Kidney epithelial cell (primary cell): ENCODE measurements around the gene MT1B. TPM values are rescaled to one million over a fixed set of nuclear protein-coding genes. Genes with fewer than 3 reads are reported as not detected.
A peak's percentile ranks its signal among the peaks of the same experiment; 100 is the strongest.

Experiments
- DNase-seq: peaks from one replicate; pipeline ENCODE4 v3.0.0-alpha.2; 2010; ENCODE audit warnings: low read depth
- H3K27me3 ChIP-seq: 2 replicates; pipeline ENCODE4 v1.6.0; 2011; ENCODE audit warnings: low read length; ENCODE audit not compliant: control insufficient read depth, insufficient read depth
- H3K36me3 ChIP-seq: 2 replicates; pipeline ENCODE4 v1.5.1; 2011; ENCODE audit warnings: low read length; ENCODE audit not compliant: control insufficient read depth, insufficient read depth
- H3K4me3 ChIP-seq: 2 replicates; pipeline ENCODE4 v1.5.1; 2011; ENCODE audit warnings: low read depth, mild to moderate bottlenecking, control low read depth, low read length
- total RNA-seq: library from RNA; depleted of rRNA; stranded (reverse); fragments of >200 nt; gene quantifications from 2 replicates; pipeline ENCODE4 v1.2.3, GENCODE V29; 2015
- TF ChIP-seq, protein P1 (sequence below): IDR thresholded peaks from 2 replicates; pipeline ENCODE4 v1.5.1; 2011; ENCODE audit warnings: mild to moderate bottlenecking, moderate library complexity, low read length, control low read depth, inconsistent platforms; ENCODE audit not compliant: insufficient read depth, poor library complexity, severe bottlenecking

Gene MT1B
- total RNA-seq, 1 donor from 2014 or later: not detected

DNA sequence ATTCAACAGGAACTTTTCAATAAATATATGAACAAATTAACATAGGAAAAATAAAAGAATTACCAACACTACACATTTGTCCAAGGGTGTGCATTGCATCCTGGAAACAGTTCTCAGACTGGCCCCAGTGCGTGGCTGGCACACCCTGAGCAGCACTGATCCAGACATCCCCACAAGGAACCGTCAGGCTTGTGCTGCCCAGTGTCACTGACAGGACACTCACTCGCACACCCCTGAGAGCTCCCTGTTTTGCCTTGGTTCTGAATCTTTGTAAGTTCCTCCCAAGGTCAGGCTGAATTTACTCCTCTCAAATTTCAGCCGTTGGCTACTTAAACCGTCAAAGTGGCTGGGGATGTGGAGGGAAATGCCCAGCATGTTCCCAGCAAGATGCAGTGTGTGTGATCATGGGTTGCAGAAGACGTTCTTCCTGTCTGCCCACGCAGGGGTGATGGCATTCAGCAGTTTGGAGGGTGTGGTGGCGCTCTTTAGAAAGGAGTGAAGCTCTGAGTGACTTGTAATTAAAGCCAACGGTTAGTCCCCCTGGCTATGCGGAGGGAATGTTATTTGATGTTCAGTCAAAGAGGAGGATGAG is 41.6 kb upstream of the MT1B start:
- DNase-seq: no peak
- TF ChIP-seq, protein P1, sequence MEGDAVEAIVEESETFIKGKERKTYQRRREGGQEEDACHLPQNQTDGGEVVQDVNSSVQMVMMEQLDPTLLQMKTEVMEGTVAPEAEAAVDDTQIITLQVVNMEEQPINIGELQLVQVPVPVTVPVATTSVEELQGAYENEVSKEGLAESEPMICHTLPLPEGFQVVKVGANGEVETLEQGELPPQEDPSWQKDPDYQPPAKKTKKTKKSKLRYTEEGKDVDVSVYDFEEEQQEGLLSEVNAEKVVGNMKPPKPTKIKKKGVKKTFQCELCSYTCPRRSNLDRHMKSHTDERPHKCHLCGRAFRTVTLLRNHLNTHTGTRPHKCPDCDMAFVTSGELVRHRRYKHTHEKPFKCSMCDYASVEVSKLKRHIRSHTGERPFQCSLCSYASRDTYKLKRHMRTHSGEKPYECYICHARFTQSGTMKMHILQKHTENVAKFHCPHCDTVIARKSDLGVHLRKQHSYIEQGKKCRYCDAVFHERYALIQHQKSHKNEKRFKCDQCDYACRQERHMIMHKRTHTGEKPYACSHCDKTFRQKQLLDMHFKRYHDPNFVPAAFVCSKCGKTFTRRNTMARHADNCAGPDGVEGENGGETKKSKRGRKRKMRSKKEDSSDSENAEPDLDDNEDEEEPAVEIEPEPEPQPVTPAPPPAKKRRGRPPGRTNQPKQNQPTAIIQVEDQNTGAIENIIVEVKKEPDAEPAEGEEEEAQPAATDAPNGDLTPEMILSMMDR: no peak
- Histone ChIP-seq H3K27me3 (no peaks in the 10 kb centered on the region), H3K36me3 (no peaks in the 10 kb centered on the region), H3K4me3 (peak overlapping the region; percentile 87)

DNA sequence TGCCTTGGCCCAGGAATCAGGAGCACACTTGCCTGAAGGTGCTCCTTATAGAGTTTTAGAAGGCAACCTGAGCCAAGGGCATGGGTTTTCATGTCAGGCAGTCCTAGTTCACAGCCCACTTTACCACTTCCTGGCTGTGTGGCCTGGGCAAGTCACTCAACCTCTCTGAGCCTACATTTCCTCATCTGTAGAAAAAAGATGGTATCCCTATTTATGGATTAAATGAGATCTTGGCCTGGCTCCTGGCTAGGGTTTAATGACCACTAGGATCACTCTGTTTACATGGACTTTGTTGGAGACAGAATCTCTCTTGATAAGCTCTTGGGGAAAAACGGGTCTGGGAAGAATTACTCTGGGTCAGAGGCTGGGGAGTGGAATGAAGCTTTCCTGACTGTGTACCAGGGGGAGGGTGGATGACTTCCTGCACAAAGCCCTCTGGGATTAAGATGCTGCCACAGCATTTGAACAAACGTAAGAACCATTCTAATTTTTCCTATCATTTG is 41.0 kb upstream of the MT1B start:
- DNase-seq: no peak
- TF ChIP-seq, protein P1: no peak
- Histone ChIP-seq H3K36me3 (no peaks in the 10 kb centered on the region), H3K27me3 (no peaks in the 10 kb centered on the region), H3K4me3 (no peak overlapping the region)

DNA sequence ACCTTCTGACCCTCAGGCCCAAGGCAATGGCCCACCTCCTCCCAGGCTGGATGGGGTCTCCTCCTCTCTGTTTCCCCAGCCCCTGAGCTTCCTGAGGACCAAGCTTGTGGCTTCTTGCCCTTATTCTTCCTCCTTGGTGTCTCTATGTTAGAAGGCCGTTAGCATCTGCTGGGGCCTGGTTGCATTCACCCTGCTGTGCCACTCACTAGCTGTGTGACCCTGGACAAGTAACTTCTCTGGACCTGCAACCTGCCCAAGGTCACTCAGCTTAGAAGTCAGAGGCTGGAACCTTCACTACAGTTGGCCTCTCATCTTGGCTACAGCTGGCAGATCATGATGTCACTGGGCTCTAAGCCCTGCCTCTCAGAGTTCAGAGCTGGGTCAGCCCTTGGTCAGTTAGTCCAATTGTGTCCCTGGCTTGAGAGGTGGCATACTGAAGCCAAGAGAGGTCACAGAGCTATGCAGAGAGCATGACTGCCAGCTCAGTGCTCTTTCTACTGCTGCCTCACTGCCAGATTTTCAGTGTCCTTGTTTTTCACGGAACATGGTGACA is 40.3 kb upstream of the MT1B start:
- no peak for DNase-seq
- Histone ChIP-seq H3K36me3 (no peaks in the 10 kb centered on the region), H3K4me3 (no peak overlapping the region), H3K27me3 (no peaks in the 10 kb centered on the region)
- TF ChIP-seq, protein P1: no peak

DNA sequence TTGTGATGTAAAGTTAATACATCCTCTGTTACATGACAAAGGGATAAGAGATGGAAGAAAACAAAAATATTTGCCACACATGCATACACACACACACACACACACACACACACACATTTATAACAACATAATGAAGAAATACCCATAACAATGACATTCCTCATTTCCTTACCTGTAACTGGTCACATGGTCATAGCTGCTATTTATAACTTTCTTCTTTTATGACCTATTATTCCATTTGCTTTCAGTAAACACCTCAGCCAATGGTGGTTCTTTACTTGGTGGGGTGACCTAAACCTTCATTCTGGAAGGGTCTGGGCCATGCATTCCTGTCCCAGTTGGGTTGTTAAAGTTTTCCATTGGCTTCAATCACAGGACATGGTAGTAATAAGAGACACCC is 38.0 kb upstream of the MT1B start:
- H3K36me3 ChIP-seq: no peaks in the 10 kb centered on the region
- TF ChIP-seq, protein P1: no peak
- no peak for DNase-seq
- H3K27me3 ChIP-seq: no peaks in the 10 kb centered on the region
- no peak overlapping the region for H3K4me3 ChIP-seq

DNA sequence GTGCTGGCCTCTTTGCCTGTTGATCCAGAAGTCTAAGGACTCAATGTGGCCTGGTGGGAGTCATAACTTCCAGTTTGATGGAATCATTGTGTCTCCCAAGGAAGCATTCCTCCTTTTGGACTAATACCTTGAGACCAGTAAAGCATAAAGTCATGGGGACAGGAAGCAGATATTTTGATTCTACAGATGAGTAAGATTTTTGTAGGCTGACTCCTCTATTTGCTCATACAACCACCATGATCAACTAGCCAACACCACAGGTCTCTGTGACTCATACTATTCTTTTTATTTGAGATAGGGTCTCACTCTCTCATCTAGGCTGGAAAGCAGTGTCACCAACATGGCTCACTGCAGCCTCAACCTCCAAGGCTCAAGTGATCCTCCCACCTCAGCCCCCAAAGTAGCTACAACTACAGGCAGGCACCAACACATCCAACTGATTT is 37.1 kb upstream of the MT1B start:
- no peak overlapping the region for H3K4me3 ChIP-seq

More for the DNA sequence above, 37.1 kb upstream of the MT1B start:
- peak; percentile 93 for DNase-seq
- TF ChIP-seq, protein P1: no peak
- Histone ChIP-seq H3K27me3 (no peaks in the 10 kb centered on the region), H3K36me3 (no peaks in the 10 kb centered on the region)
